ENCODE data around the gene KCNIP4. TPM values are rescaled to one million over a fixed set of nuclear protein-coding genes. Genes with fewer than 3 reads are reported as not detected.

KCNIP4 gene
- total and polyA plus RNA-seq, 7 donors = 0.03 TPM; not detected in 6

GRCh38 chr4:21873145-21873544 lies 75.4 kb downstream of the KCNIP4 start:
- TF ChIP-seq CTCF (IDR thresholded peaks at IDR 0.05) = no peak
- WGBS, 3 donors = 63 to 71% (median 68%) methylated on average over 1 of the region's 1 CpG
- no peaks in the 10 kb centered on the region for H3K27me3 ChIP-seq (ENCODE audit: insufficient read depth in 3 of 3, low read length in 2 of 3)
- intact Hi-C loops (cut with DNase I) = no loop called here
- H3K36me3 ChIP-seq (ENCODE audit: insufficient read depth in 1 of 2, low read depth in 1 of 2) = no peaks in the 10 kb centered on the region
- no peak for DNase-seq
- no peak for ATAC-seq
- no peak overlapping the region for H3K27ac ChIP-seq
- H3K9me3 ChIP-seq = no peaks in the 10 kb centered on the region
- no peaks in the 10 kb centered on the region for H3K4me1 ChIP-seq
- H3K4me3 ChIP-seq = no peak overlapping the region

GRCh38 chr4:21872101-21872500 lies 76.5 kb downstream of the KCNIP4 start:
- ATAC-seq (no peak), DNase-seq (no peak)
- Histone ChIP-seq H3K27me3 (ENCODE audit: insufficient read depth in 3 of 3, low read length in 2 of 3) (no peaks in the 10 kb centered on the region), H3K4me3 (no peak overlapping the region), H3K27ac (no peak overlapping the region), H3K36me3 (ENCODE audit: insufficient read depth in 1 of 2, low read depth in 1 of 2) (no peaks in the 10 kb centered on the region), H3K9me3 (no peaks in the 10 kb centered on the region), H3K4me1 (no peaks in the 10 kb centered on the region)
- 24 to 43% (median 39%) methylated on average over 5 of the region's 5 CpGs for WGBS, 3 donors
- TF ChIP-seq CTCF (IDR thresholded peaks at IDR 0.05) = no peak
- intact Hi-C loops (cut with DNase I) = no loop called here

GRCh38 chr4:21869978-21870745 lies 78.4 kb downstream of the KCNIP4 start:
- ATAC-seq (no peak), DNase-seq (no peak)
- H3K4me1 ChIP-seq = no peaks in the 10 kb centered on the region
- no peaks in the 10 kb centered on the region for H3K27me3 ChIP-seq (ENCODE audit: insufficient read depth in 3 of 3, low read length in 2 of 3)
- no peaks in the 10 kb centered on the region for H3K9me3 ChIP-seq
- no peaks in the 10 kb centered on the region for H3K36me3 ChIP-seq (ENCODE audit: insufficient read depth in 1 of 2, low read depth in 1 of 2)
- intact Hi-C loops (cut with DNase I) = no loop called here
- TF ChIP-seq CTCF (IDR thresholded peaks at IDR 0.05) = no peak
- no peak overlapping the region for H3K27ac ChIP-seq
- H3K4me3 ChIP-seq = no peak overlapping the region
- whole genome bisulfite sequencing, 3 donors = 87 to 89% (median 87%) methylated on average over 8 of the region's 8 CpGs

- no peaks in the 10 kb centered on the region for H3K27me3 ChIP-seq (ENCODE audit: insufficient read depth in 3 of 3, low read length in 2 of 3)
- intact Hi-C loops (cut with DNase I) = no loop called here
- H3K4me3 ChIP-seq = no peak overlapping the region
- DNase-seq (no peak), ATAC-seq (no peak)
- H3K27ac ChIP-seq = no peak overlapping the region
- WGBS, 3 donors = 77 to 88% (median 86%) methylated on average over 2 of the region's 2 CpGs
- no peak for TF ChIP-seq CTCF (IDR thresholded peaks at IDR 0.05)
- no peaks in the 10 kb centered on the region for H3K4me1 ChIP-seq
- no peaks in the 10 kb centered on the region for H3K9me3 ChIP-seq
- H3K36me3 ChIP-seq (ENCODE audit: insufficient read depth in 1 of 2, low read depth in 1 of 2) = no peaks in the 10 kb centered on the region
These were observed 83.9 kb downstream of the KCNIP4 start for GRCh38 chr4:21864686-21865085.

- H3K36me3 ChIP-seq (ENCODE audit: insufficient read depth in 1 of 2, low read depth in 1 of 2) = no peaks in the 10 kb centered on the region
- WGBS, 3 donors = 85 to 92% (median 87%) methylated on average over 3 to 5 of the region's 6 CpGs
- intact Hi-C loops (cut with DNase I) = no loop called here
- ATAC-seq (no peak), DNase-seq (no peak)
- no peak overlapping the region for H3K4me3 ChIP-seq
- H3K27ac ChIP-seq = no peak overlapping the region
- no peaks in the 10 kb centered on the region for H3K4me1 ChIP-seq
- H3K27me3 ChIP-seq (ENCODE audit: insufficient read depth in 3 of 3, low read length in 2 of 3) = no peaks in the 10 kb centered on the region
- TF ChIP-seq CTCF (IDR thresholded peaks at IDR 0.05) = no peak
- H3K9me3 ChIP-seq = no peaks in the 10 kb centered on the region
These were observed 85.7 kb downstream of the KCNIP4 start for GRCh38 chr4:21862917-21863316.

All from psoas muscle (tissue), 8 donors.